Measurements from ENCODE around the gene DEPP1.

DEPP1 gene

DNA sequence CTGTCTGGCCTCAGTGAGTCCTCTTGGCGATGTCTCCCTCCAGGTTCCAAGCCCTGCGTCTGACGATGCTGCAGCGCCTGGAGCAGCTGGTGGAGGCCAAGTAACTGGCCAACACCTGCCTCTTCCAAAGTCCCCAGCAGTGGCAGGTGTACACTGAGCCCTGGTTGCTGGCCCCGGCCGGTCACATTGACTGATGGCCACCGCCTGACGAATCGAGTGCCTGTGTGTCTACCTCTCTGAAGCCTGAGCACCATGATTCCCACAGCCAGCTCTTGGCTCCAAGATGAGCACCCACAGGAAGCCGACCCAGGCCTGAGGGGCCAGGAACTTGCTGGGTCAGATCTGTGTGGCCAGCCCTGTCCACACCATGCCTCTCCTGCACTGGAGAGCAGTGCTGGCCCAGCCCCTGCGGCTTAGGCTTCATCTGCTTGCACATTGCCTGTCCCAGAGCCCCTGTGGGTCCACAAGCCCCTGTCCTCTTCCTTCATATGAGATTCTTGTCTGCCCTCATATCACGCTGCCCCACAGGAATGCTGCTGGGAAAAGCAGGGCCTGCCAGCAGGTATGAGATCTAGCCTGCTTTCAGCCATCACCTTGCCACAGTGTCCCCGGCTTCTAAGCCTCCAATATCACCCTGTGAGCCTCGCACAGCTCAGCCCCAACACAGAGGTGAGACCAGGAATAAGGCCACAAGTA, 14.8 kb upstream of the DEPP1 start:
- DNase-seq, result peak; percentile 19

DNA sequence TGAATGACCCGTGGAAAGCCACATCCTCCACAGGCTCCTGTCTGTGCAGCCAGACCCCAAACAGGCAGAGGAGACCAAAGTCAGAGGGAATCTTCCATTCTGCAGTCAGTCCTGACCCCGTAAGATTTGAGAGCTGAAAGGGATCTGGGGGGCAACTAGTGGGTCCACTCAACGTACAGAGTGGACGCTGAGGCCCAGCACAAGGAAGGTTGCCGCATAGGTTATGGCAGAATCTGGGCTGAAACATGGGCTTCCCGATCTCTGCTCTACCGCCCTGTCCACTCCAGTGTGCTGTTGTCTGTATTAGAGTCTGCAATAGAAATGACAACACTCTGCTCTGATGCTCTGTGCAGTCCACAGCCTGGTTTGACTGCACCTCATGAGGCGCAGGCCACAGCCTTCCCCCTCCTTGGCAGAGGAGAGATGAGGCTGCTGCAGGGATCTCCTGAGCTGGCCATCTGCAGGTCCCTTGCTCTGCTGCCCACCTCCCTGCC, 14.2 kb upstream of the DEPP1 start:
- DNase-seq, result no peak

DNA sequence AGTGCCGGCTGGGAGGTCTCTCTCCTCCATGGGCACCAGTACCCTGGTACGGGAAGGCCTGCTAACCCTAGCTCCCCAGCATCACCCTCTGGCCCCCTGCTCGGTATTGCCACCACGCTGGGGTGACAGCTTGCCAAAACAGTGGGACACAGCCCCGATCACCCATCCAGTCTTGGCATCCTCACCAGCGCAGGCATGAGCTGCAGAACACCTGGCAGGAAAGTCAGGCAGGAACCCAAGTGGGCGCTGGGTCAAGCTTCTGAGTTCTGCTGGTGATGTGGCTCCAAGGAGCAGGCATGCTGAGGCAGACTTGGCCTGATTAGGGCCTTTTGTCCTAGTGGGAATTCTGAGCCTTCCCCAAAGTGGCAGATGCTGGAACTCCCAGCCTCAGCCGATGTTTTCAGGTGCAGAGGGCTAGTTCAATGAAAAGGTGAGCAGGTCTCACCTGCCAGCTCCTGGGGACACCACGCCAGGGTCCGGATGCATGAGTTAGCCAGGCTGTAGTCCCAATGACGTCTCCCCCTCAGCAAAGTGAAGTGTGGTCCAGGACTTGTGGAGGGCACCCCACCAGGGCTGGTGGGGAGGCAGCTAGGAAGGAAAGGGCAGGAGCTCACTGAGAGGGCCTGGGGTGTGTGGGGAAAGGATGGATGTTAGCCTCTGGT, 13.6 kb upstream of the DEPP1 start:
- DNase-seq, result peak; percentile 21

DNA sequence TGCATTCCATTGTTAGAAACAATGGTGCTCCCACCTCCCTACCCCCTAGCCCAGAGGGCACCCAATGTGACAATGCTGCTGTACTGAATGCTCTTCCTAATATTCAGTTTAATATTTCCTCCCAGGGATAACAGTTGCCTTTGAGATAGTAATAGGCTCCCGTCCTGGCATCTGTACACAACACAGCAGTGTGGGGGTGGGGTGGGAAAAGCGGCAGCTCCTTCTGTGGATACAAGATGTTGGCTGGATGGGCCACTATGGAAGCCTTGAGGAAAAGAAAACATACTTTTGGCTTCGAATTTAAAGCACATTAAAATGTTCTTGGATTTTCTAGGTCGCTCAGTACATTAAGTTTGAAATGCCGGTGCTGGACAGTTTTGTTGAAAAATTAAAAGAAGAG, 13.0 kb upstream of the DEPP1 start:
- DNase-seq, result peak; percentile 30

DNA sequence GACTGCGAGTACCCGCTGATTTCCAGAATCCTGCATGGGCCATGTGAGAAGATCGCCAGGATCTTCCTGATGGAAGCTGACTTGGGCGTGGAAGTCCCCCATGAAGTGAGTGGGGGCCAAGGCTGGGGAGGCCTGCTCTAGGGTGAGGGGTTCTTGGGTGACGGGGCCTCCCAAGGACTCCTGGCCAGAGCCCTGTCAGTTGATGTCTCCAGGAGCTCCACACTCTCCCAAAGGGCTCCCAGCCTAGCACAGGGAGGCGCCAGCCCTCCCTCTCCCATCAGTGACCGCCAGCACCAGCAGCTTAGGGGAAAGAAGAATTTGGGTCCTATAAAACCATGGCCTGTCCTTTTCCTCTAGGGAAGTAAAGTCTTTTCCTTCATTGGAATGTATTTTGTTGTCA, 12.4 kb upstream of the DEPP1 start:
- no peak for DNase-seq

DNA sequence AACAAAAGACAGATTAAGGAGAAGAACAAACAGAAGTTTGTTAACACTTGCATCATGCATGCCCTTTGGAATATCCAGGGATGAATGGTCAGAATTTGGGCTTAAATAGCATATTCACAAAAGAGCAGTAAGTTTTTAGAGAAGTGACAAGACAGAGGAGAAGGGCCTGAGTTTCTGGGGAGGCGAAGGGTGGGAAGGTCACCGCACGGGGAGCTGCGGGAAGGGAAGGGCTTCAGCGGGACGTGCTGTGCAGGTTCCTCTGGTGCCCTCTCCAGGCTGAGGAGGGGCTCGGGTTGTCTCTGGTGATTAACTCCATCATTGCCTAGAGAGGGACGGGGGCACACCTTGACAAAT, 11.7 kb upstream of the DEPP1 start:
- DNase-seq, result peak; percentile 27

DNA sequence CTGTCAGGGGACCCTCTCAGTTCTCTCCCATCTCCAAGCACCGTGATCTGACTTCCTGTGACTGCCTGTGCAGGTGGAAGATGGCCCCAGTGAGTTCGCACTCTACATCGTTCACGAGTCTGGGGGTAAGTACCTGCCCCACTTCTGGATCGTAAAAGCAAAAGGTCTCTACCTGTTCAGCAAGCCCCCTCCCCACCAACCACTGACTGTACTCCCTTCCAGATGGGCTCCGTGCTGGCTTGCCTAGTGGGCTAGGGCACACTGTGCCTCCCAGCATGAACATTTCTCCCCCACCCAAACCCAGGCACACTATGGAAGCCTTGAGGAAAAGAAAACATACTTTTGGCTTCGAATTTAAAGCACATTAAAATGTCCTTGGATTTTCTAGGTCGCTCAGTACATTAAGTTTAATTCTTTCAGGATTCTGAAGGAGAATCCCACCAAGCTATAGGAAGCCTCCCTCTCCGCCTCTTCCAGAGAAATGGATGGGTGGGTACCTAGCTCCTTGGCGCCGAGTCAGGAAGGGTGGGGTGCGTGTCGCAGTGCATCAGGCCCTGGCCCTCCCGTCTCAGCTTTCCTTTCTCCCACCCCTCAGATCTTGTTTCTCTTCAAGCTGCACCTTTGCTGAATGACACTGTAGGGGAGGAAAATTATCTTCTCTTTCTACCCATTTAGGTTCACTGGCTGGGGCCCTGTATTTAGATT, 11.1 kb upstream of the DEPP1 start:
- peak; percentile 31 for DNase-seq

DNA sequence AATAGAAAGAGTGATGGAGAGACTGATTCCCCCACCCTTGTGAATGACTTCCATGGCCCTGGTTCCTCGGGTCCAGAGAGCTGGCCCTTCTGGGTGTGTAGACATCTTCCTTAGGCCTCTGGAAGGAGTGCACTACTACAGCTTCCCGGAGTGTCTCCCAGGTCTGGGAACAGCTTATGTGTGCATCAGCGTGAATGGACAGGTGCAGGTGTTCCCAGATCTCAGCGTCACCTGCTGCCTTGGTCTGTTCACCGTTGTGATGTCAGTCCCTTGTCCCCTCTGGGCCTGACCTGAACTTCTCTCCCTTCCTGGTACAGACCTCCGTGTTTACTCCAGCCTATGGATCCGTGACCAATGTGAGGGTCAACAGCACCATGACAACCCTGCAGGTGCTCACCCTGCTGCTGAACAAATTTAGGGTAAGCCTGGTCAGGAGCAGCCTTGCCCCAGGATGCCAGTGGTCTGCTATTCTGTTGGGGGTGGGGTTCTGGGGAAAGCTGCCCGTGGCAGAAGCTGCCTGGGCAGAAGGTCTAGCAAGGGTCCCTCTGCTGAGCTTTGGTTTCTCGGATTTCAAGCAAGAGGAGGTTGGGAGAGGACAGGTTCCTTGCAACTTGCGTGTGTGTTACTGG, 10.5 kb upstream of the DEPP1 start:
- DNase-seq, result peak; percentile 12

DNA sequence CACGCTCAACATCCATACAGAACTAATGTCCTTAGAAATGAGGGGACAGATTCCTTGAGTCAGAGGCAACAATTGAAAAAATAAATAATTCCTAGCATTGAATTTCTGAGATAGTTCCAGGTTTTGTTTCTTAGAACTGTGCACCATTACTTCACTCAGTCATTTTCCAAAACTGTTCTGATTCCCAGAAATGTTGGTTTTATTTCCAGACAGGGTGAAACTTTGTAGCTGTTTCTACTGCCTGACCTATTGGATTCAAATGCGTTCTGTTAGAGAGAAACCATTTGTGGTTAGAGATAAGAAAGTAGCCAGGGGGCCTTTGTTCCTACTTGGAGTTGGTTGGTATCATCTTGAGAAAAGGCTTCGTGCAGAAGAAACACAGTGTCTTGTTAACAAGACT, 8.1 kb upstream of the DEPP1 start:
- no peak for DNase-seq

DNA sequence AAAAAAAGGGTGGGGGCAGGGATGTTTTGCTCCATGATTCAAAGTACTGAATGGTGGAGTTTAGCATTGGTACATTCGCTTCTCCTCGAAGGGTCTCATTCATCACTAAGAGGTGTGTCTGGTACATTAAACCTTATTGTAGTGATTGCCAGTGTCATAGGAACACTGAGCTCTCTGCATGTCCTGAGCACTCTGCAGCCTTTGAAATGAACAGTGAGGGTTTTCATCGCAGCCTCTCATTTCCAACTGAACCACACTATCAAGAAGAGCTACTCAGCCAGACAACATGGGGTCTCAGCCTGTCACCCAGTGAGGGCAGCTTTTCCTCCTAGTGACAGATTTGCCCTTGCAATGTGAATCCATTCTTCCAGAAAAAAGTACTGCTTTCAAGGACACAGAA, 7.6 kb upstream of the DEPP1 start:
- DNase-seq, result no peak

DNA sequence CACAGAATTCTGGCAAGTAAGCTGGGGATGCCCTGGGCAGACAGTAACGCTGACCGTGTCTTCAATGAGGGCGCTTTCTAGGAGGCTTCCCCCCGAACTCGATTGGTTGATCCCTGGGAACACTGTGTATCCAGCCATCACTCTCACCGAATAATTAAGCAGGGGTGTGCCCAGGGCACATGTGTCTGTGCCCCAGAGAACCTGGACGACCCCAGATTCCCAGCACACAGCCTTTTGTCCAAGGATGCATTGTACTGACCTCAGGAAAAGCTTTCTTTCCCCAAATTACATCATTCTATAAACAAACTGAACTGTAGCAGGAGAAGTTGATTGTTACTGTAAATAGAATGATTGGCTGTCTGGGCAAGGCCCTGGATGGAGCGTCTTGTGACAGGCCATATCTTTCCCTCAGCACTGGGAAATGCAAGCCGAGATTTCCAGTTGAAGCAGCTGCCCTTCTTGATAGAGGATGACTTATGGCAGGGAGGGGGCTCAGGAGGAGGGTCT, 6.6 kb upstream of the DEPP1 start:
- DNase-seq, result peak; percentile 13

DNA sequence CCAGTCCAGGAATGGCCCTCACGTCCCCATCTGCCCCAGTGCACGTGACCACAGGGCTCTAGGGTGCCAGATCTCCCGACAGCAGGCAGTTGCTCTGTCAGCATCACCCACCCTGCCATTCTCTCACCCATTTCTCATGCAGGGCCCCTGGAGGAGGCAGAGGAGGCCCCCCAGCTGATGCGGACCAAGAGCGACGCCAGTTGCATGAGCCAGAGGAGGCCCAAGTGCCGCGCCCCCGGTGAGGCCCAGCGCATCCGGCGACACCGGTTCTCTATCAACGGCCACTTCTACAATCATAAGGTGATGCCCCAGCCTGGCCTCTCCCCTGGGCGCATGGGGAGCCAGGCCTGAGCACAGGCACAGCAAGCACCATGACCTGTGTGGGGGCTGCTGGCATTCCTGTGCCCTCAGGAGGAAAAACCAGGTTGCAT, 6.1 kb upstream of the DEPP1 start:
- DNase-seq, result peak; percentile 15

DNA sequence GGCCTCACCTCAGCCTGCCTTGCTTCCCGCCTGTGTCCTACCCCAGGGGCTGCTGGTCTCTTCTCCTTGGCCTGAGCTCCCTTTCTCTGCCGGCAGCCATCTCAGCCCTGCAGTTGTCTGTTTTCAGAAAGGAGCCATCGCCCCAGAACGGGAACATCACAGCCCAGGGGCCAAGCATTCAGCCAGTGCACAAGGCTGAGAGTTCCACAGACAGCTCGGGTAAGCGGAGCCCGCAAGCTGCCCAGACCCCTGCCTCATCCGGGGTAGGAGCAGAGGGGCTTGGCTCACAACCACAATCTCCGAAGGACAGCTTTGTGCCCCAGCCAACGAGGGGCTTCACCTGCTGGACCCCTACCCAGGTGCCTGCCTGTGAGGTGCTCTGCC, 5.3 kb upstream of the DEPP1 start:
- DNase-seq, result no peak

DNA sequence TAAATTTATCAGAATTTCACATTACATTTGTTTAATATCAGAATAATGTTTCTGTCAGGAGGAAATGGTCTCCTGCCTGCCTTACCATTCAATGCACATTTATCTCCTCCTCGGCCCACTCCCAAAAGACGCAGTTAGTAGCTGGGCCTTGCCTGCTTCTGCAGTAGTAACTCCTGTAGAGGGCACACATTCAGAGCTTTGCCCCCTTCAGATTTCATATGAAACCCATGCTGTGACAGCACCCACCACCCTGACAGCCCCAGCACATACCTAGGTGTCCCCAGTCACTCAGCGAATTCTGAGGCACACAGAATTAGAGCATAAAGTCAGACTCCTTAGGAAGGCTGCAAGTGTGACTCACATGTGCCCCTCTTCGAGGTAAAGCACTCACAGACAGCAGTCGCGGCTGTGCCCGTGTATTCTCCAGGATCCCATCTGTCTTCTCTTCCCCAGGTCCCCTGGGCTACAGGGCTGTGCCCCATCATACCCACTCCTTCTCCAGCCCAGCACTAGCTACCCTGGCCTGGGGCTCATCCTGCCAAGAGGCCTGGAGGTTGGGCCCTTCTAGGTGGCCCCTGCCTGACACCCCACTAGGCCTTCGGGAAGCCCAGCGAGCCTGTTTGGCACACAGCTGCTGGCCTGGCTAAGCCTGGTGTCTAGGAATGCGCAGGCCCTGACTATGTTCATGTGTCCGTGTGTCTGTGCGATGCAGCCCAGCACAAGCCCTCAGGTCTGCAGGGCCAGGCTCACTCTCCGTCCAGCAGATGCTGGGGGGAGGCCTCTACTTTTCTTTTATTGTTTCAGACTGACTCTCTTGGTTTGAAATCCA, 4.7 kb upstream of the DEPP1 start:
- DNase-seq, result peak; percentile 19

DNA sequence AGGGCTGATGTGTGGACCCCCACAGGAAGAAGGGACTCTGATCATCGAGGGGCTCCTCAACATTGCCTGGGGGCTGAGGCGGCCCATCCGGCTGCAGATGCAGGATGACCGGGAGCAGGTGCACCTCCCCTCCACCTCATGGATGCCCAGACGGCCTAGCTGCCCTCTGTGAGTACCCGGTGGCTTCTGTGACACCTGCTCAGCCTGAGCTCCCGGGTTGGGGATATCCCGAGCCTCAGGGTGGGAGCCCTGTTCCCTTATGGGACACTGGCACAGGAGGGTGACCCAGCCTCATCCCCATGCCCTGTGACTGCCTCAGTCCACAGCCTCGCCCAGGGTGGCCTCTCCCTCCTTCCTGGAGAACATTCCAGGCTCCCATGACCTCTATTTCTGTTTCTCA, 3.9 kb upstream of the DEPP1 start:
- no peak for DNase-seq

DNA sequence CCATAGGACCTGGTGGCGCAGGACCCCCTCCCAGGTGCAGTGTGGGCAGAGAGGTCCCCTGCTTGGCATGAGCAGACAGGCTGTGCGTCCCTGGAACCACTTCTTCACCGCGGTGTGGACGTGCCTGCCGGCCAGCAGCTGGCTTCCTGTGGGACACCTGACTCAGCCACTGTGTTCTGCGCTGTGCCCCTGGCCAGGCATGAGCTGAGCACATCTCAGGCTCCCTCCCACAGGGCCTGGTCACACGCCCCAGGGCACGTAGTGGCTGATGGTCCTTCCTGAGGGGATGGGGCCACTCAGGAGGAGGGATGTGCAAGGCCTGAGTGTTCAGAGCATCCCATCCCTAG, 3.5 kb upstream of the DEPP1 start:
- no peak for DNase-seq

DNA sequence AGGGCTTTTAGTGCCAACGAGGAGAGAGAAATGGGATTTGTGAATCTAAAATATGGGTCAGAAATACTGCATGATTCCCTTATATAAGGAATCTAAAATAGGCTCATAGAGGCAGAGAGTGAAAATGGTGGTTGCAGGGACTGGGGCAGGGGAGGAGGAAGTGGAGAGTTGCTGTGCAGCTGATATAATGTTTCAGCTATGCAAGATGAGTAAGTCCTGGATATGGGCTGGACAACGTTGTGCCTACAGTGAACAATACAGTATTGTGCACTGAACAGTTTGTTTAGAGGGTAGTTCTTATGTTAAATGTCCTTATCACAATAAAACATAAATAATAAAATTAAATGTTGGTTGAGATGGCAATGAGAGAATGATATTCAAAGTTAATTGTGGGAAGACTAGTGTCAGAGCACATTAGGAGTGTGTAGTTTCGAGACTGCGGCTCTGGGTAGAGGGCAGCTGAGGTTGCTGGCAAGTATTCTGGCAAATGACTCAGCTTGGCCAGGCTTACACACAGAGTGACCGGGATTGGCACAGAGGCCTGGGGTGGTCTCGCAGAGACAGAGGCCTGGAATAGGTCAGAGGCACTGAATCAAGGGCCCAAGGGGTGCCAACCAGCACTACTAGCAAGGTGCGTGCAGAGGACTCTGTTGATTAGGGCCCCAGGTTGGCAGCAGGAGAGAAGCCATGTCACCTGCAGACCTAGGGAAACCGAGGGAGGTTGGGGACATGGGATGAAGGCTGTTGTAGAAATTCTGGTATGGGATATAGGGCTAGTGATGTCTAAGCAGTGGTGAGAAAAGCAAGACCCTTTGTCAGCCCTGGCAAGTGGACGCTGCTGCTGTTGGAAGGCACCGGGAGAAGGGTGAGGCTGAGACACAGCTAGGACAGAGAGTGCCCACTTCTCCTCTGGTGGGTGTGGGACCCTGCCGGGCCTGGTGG, 2.8 kb upstream of the DEPP1 start:
- DNase-seq, result no peak

DNA sequence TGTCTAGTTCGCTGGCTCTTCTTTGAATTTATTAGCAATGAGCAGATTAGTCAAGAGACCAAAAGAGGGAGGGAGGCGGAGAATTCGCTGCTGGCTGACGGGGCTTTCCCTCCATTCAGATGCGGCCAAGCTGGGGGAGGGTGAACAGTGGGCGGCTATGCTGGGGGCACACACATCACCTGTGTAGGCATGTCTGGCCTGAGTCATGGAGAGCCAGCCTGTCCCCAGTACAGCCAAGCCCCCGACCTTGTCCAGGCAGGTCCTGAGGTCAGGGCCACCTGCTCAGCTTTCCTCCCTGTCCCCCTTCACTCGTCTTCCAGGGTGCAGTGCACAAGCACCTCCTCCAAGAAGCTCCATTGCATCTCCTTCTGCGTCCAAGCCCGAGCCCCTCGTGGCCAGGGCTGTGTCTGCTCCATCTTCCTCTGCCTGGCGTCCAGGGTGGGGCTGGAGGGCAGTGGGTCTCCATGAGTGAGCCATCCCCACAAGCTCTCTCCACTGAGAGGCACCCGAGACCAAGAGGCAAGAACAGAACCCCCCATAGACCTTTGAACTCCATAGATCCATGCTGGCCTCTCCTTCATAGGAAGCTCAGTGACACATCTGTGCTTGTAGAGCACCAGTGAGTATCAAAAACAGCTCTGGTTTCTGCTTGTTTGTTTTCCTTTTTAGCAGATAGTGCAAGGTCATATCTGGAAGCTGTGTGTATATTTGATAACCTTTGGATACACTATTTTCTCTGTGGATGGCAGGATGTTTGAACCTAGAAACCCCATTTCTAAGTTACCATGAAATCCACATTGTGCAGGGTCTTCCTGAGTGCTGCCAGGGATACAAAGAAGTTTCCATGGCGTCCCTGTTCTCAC, 1.9 kb upstream of the DEPP1 start:
- no peak for DNase-seq

DNA sequence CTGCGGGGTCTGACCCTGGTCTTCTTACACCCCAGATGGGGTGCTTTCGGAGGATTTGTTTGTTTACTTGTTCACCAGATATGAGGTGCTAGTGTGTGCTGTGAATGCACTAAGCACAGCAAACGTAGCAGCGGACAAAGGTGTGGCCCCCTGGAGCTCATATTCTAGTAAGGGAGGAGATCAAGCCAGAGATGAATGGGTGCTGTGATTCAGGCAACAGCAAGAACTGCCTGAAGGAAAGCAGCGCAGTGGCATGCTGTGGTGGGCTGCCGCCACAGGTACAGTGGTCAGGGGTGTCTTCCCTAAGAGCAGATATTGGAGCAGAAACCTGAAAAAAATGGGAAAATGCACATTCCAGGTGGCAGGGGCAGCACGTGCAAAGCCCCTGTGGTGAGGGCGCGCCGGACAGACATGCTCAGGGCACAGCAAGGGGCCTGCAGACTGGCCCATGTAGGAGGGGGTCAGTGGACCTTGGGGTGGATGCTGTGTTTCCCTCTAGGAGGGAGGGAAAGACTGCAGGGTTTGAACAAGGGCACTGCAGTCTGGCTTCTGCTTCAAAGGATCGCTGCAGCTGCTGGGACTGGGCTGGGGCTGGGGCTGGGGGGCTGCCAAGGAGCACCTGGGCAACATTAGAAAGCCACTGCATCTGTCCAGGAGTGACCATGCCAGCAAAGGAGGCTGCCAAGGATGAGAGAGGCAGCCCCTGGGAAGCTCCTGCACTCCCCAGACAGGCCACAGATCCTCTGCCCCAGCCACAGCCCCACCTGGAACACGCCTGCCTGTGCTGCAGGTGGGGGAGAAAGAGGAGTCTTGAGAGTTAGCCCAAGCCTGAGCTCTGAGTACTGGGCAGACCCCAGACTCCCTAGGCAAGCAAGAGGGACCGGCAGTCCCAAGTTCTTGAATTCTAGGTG, 927 bp upstream of the DEPP1 start:
- DNase-seq, result no peak

All from right hindlimb (tissue), 1 donor.